ENCODE measurements around the gene ALKBH3. TPM values are rescaled to one million over a fixed set of nuclear protein-coding genes. Genes with fewer than 3 reads are reported as not detected.

The ALKBH3 gene
- total and polyA plus RNA-seq, 2 donors (not counting 3 experiments of a cell fraction or from before 2014, with no cell fraction given), result 28.0 to 34.7 TPM

GRCh38 chr11:43933608-43934551 is 53.2 kb downstream of the ALKBH3 start:
- H3K9ac ChIP-seq (replicated peaks; ENCODE audit: extremely low read depth, insufficient read depth, low read length), result no peak overlapping the region
- intact Hi-C loops (cut with micrococcal nuclease), result no loop called here
- no peak overlapping the region for H3K4me3 ChIP-seq (replicated peaks in 1 of 3; ENCODE audit: insufficient read depth in 1 of 3, low read depth in 1 of 3, low read length in 3 of 3)
- no peak overlapping the region for H2AFZ ChIP-seq (ENCODE audit: low read depth, low read length)
- dilution Hi-C loops (cut with MboI; ENCODE audit: extremely low pct_ligation_motif_present, low sequenced_read_pairs), result no loop called here
- no peaks in the 10 kb centered on the region for H3K79me2 ChIP-seq (ENCODE audit: control insufficient read depth, insufficient read depth, low read length)
- no peaks in the 10 kb centered on the region for H4K20me1 ChIP-seq (replicated peaks; ENCODE audit: control insufficient read depth, extremely low read depth, insufficient read depth, low read length)
- TF ChIP-seq GATA2 (IDR thresholded peaks at IDR 0.05; ENCODE audit: insufficient read depth, insufficient read length, low read depth, low read length) (no peak), FOS (IDR thresholded peaks at IDR 0.05; ENCODE audit: borderline replicate concordance, insufficient read depth, low read length) (no peak), EZH2 (IDR thresholded peaks at IDR 0.05; ENCODE audit: borderline replicate concordance, low read depth, low read length, severe bottlenecking) (no peak), POLR2AphosphoS5 (IDR thresholded peaks at IDR 0.05; ENCODE audit: insufficient read depth, low read depth, low read length) (no peak), JUN (IDR thresholded peaks at IDR 0.05; ENCODE audit: borderline replicate concordance, insufficient read depth, insufficient read length, low read depth) (no peak), CTCF (IDR thresholded peaks at IDR 0.05; ENCODE audit: extremely low read depth in 1 of 2, insufficient read depth in 1 of 2, low read depth in 1 of 2, low read length in 2 of 2) (no peak), POLR2A (IDR thresholded peaks at IDR 0.05; ENCODE audit: low read depth, low read length) (no peak)
- no peaks in the 10 kb centered on the region for H3K36me3 ChIP-seq (ENCODE audit: control insufficient read depth in 2 of 2, extremely low read depth in 1 of 2, insufficient read depth in 2 of 2, low read length in 2 of 2)
- no peak overlapping the region for H3K4me2 ChIP-seq (ENCODE audit: insufficient read depth, low read length)
- no peaks in the 10 kb centered on the region for H3K9me1 ChIP-seq (replicated peaks; ENCODE audit: control insufficient read depth, extremely low read depth, insufficient read depth, low read length)
- no TSS peak for BruUV-seq (replicated peaks)
- H3K4me1 ChIP-seq (ENCODE audit: control insufficient read depth, extremely low read depth, insufficient read depth, low read length), result peaks cover 28% of the 10 kb centered on the region
- H3K27me3 ChIP-seq (ENCODE audit: control insufficient read depth in 2 of 2, insufficient read depth in 2 of 2, low read length in 2 of 2), result no peaks in the 10 kb centered on the region
- no peak overlapping the region for H3K27ac ChIP-seq (ENCODE audit: insufficient read depth, low read depth, low read length)
- FAIRE-seq, result no peak
- CTCF ChIA-PET, result interaction anchor here (0.9 to 2.7 kb wide), 7 partner anchors 8 to 160 kb away, joined by 3 to 13 read pairs (median 6); partner anchors contain the start of gene C11orf96
- POLR2A ChIA-PET, result interaction anchor here (1.2 kb wide), 1 partner anchor 9 kb away, joined by 3 read pairs; the partner anchor contains the start of gene C11orf96
- no peak for DNase-seq (ENCODE audit: low read depth, low spot score)
- H3K9me3 ChIP-seq (replicated peaks; ENCODE audit: control insufficient read depth, insufficient read depth, low read length), result no peaks in the 10 kb centered on the region

Data from endothelial cell of umbilical vein (primary cell).